WI38 (cell line): Measurements from ENCODE around the gene DNAJC25.
"Not testable (repeated sequence)": the region's sequence is repeated elsewhere in the genome, so short reads cannot be mapped to it uniquely, and the experiment has no call there.

ENCODE experiments used
- H3K4me3 ChIP-seq: 2 replicates; pipeline ENCODE4 v1.5.1; 2011; ENCODE audit warnings: low read depth, mild to moderate bottlenecking, control low read depth, low read length
- TF ChIP-seq, protein P1 (sequence below): IDR thresholded peaks from 2 replicates; pipeline ENCODE4 v1.5.1; 2012; ENCODE audit warnings: low read depth, mild to moderate bottlenecking, control low read depth, low read length

Gene DNAJC25

DNA sequence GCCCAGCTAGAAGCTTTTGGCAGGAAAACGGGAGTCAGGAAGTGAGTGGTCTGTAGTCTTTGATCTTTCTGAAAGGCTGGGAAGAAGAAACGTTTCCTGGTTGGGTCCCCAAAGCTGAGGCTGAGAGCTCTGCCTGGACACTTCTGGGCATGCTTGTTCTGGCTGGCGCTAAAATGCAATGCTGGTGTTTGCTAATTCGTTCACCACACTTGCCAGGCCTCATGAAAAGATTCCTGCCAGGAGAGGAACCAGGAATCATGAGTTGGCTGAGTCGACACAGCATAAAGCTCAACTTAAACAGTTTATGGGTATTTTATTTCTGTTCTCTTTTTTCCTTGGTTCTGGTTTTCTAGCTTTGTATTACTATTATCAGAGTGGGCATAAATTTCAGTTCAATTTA lies 21.0 kb upstream of the DNAJC25 start:
- TF ChIP-seq, protein P1, sequence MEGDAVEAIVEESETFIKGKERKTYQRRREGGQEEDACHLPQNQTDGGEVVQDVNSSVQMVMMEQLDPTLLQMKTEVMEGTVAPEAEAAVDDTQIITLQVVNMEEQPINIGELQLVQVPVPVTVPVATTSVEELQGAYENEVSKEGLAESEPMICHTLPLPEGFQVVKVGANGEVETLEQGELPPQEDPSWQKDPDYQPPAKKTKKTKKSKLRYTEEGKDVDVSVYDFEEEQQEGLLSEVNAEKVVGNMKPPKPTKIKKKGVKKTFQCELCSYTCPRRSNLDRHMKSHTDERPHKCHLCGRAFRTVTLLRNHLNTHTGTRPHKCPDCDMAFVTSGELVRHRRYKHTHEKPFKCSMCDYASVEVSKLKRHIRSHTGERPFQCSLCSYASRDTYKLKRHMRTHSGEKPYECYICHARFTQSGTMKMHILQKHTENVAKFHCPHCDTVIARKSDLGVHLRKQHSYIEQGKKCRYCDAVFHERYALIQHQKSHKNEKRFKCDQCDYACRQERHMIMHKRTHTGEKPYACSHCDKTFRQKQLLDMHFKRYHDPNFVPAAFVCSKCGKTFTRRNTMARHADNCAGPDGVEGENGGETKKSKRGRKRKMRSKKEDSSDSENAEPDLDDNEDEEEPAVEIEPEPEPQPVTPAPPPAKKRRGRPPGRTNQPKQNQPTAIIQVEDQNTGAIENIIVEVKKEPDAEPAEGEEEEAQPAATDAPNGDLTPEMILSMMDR, result no peak
- H3K4me3 ChIP-seq, result no peak overlapping the region

DNA sequence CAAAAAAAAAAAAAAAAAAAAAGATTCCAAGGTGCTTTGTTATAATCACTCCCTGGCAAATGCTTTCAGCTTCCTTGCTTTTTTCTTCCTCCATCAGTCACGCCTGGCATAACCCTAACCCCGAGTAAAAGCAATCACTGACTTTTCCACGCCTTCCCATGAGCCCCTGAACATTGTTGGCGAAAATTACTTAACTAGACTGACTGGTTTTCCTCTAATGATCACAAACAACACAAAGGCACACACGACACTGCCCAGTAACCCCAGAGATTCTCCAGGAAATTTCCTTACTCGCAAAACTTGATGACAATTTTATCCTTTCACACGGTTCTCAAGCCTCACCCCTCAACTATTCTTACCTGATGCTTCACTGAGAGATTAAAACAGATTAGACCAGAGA lies 20.3 kb upstream of the DNAJC25 start:
- TF ChIP-seq, protein P1, result no peak
- no peak overlapping the region for H3K4me3 ChIP-seq

DNA sequence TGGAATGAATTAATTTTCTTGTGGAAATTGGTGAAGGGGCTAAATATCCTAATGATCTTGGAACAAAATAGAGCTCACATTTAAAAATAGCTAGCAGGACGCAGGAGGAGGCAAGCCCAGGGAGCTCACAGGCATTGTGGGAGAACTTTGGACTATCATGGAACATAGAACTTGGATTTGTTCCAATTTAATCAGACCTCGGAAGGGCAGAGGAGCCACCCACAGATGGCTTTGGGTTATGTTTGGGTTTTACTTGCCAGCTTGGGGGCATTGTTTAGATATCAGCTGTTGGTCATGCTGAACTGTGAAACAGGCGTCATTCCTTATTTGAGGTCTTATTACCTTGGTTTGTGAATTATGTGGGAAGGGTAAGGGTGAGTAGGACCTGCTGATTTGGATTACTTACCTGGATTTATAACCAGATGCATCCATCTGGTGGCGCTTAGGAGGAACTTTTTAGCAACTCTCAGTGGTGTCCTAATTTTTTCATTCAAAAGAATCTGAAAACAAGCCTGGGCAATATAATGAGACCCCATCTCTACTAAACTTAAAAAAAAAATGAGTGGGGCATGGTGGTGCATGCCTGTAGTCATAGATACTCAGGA lies 17.6 kb upstream of the DNAJC25 start:
- TF ChIP-seq, protein P1, result no peak
- no peak overlapping the region for H3K4me3 ChIP-seq

DNA sequence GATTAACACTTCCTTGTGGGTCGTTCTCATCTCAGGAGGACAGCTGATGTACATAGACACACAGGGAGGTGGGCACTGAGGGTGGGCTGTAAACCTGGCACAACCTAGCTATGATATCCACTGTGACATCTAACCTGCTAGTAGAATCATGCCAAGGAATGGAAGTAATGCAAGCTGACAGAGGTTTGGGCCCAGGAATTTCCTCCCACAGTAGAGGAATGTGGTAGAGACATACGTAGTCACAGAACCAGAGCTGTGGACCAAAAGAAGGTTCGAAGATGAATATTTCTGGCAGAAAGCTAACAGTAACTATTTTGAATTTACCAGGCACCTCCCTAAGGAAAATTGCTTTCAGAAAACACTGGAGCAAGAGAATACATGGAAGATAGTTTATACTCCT lies 15.2 kb upstream of the DNAJC25 start:
- TF ChIP-seq, protein P1, result no peak
- H3K4me3 ChIP-seq, result no peak overlapping the region

DNA sequence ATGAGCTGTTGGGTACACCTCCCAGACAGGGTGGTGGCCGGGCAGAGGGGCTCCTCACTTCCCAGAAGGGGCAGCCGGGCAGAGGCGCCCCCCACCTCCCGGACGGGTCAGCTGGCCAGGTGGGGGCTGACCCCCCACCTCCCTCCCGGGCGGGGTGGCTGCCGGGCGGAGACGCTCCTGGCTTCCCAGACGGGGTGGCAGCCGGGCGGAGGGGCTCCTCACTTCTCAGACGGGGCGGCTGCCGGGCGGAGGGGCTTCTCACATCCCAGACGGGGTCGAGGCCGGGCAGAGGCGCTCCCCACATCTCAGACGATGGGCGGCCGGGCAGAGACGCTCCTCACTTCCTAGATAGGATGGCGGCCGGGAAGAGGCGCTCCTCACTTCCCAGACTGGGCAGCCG lies 13.8 kb upstream of the DNAJC25 start:
- not testable (repeated sequence) for H3K4me3 ChIP-seq

DNA sequence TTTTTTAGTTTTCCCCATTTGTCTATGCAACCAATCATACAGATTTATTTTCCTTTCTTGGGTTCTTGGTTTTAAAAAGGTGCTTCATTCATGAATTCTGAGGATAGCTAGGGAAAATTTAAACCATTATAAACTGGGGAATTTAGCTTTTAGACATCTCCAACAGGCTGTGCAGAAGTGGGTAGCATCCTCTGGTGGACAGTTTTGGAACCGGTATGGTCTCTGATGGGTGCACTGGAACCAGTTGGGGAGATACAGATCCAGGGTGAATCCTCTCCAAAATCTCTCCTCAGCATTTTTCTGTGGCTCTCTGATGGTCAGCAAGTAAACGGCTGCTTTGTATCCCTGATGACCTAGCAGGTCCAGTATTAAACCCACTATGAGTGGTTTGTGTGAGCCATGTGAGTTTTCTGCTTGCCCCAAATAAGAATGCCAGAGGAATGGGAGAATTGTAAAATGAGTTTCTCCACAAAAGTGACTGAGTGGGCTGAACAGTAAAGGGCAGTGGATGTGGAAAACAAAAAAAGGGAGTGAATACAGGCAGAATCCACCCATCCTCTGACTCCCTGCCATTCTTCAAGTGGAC lies 9.1 kb upstream of the DNAJC25 start:
- TF ChIP-seq, protein P1, result peak; percentile 98
- H3K4me3 ChIP-seq, result no peak overlapping the region

DNA sequence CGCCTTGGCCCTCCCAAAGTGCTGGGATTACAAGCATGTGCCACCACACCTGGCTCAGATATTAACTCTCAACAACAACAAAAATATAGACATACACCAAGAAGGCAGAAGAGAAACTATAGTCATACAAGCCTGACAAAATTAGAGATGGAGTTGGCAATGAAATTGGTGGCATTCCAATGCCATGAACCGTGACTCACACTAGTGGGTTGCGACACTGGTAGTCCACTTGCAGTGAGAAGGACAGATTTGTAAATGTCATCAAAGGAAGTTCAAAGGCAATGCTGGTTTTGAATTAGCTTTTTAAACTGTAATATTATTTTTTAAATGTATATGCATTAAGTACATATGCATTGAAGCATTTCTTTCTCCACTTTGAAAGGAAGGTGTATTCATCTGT lies 8.5 kb upstream of the DNAJC25 start:
- H3K4me3 ChIP-seq, result no peak overlapping the region
- TF ChIP-seq, protein P1, result no peak
